Stimulated activated CD8-positive, alpha-beta memory T cell treated with anti-CD3 and anti-CD28 coated beads, Interleukin-12 subunit alpha, Interleukin-12 subunit beta, amount 100 ng/mL, for 4 hours (primary cell): ENCODE results near the gene COL6A5.
"Not testable (repeated sequence)": the region's sequence is repeated elsewhere in the genome, so short reads cannot be mapped to it uniquely, and the experiment has no call there.

ENCODE experiments used
- DNase-seq: peaks from one replicate; pipeline ENCODE4 v3.0.0-alpha.2; 2020; ENCODE audit warnings: low read depth

The COL6A5 gene

DNA sequence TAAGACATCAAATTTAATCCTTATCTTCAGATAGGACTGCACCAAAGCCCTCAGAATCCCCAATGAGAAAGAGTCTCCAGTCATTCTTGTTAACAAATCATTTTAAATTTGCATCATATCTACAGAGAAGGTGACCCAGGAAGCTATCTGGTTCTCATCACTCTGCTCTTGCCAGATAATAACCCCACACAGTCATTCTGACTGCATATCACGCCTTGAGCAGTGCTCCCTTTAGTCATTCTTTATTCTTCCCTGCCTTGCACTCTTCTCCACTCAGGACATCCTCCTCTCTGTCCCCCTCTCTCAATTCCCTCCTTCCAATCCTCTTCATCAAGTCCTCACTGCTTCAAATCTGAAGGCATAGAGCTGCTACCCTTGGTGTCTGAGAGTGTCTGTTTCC is 87.8 kb downstream of the COL6A5 start:
- no peak for DNase-seq

DNA sequence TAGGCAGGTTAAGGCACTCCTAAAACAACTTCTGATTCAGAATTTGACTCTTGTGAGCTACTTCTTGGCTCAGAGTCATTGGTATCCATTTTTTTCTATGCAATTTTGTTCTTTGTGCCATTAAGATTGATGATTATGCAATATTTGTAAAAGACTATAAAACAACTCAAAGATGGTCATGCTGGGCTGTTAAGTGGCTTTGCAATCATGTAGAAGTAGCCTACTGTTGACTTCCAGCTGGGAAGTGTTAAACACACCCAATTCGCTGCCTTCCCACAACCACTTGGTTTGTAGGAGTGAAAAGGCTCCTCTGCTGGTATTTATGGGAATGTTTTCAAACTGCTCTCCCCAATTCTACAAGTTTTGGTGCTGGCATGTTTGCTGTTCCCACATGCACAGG is 96.8 kb downstream of the COL6A5 start:
- DNase-seq = no peak

DNA sequence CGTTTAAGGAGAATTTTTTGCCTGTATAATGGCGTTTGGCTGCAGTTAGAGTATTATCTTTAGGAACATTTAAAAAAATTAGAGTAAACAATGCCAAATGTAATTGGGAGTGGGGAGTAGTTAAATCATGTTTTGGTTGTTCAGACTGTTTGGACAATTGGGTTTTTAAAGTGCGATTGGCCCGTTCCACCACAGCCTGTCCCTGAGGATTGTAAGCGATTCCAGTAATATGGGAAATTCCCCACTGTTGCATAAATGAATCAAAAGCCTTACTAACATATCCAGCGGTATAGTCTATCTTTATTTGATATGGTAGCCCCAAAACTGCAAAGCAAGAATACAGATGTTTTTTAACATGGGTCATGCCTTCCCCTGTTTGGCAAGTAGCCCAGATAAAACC is 101.4 kb downstream of the COL6A5 start:
- DNase-seq = not testable (repeated sequence)

DNA sequence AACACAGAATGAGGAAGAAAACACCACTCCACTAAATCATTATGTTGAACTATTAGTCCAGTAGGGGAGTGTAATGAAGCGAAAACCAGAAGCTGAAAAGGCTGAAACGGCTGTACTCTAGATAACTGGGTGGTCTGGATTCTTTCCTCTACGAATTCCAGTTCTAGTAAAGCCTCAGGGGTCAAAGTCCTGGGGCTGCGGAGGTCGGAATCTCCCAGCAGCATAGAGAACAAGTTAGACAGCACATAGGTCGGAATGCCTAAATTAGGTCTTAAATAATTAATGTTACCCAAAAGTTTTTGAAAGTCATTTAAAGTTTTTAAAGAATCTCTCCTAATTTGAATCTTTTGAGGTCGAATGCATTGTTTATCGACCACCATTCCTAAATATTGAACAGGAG is 102.7 kb downstream of the COL6A5 start:
- not testable (repeated sequence) for DNase-seq

DNA sequence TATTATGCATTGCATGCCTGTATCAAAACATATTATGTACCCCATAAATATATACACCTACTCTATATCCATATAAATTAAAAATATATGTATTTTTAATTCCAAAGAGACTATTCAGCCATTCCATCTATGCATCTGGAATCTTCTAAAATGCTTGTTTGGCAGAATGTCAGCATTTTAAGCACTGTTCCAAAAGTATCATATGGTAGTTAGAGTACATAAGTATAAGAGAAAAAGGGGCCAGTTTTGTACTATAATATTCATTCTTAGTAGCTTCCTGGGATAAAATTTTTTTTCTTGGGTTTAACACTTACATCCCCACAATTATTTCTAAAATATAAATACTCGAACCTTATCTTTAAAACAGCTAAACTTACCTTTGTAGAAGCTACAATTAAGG is 111.1 kb downstream of the COL6A5 start:
- no peak for DNase-seq

DNA sequence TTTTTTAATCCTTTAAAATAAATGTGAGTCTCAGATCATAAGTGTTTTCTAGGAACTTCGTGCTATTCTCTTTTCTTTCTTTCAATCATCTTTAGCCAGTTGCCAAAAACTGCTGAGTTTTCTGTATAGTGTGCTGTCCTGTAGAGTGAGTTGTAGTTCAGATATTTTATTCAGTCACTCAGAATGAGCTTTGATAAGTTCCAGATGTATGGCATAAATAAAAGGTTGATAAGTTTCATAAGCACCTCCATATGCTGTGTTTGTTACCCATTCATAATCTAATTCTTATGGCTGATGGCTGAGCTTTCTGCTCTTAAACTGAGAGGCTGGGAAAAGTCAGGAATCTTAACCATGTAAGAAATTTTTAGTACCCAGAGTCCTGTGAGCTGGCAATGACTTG is 112.2 kb downstream of the COL6A5 start:
- DNase-seq = no peak

DNA sequence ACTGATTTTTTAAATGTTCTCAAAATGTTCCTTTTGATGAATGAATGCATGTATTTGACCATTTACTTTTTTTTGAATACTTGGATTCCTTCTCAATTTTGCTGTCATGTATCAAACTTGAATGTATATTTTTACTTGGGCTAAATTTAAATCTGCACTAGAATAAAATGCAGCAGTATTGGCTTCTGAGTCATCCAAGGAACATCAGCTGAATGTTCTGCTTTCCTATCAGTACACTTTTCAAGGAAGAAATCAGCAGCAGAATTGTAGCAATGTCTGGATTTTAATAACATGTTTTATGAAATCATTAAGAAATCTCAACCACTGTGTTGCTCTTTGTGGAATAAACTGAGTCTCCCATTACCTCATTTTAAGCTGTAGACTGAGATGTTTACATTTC is 114.5 kb downstream of the COL6A5 start:
- DNase-seq = no peak

DNA sequence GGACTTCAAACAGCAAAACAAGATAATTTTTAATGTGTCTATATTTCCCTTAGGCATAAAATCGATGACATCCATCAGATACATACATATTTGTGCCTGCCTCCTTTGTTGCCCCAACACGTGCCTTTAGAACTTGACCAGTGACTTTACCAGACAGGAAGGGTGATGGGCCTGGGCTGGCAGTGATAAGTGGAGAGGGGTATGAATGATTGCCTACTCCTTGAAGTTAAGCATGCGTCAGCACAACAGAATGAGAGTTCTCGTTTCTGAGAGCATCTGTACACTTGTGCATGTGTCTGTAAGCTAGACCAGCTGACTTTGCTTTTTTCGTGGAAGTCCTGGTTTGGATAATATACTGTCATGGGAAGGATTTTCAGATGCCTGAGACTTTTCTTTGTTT is 116.6 kb downstream of the COL6A5 start:
- no peak for DNase-seq

DNA sequence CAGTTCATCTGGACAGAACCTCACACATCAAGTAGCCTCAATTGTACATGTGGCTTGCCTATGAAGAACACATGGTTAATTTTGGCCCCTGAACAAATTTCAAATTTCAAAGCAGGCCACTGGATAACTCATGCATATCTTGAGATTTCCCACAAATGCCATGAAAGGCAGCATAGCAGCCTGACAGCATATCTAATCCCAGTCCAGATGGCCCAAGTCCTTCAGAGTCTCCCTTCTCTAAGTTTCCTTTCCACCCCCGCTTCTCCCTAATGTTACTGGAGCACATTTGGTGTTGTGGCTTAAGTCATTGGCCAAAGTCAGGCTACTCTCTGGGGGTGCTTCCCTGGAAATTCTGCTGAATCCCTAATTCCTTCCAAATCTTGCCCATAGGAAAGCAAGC is 117.7 kb downstream of the COL6A5 start:
- no peak for DNase-seq

DNA sequence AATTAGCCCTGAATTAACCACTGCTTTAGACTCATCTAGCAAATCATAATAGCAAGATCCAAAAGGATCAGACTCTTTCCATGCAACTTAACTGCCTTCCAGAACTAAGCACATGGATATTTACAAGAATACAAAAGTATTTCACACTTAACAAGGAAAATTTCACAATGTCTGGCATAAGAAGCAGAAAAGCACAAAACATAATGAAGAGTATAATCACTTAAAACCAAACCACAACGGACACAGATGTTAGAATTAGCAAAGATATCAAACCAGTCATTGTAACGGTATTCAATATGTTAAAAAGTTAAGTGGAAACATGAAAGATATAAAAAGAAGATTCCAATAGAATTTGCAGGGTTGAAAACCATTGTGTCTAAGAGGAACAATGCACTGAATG is 120.0 kb downstream of the COL6A5 start:
- no peak for DNase-seq

DNA sequence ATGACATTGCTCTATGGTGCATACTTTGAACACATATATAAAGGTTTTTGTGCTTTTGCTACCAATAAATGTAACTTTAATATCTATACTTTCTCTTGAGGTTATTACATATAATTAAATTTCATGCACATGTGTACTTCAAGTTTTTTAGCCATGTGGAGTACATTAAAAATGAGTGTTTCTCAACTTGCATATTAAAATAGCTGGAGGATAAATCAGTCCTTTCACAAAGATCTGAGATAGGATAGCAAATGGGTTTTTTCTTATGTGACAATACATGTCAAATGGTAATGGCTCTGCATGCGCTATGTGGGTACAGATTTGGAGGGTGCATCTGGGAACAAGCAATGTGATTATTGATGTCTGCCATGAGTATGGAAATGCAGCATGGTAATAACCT is 122.8 kb downstream of the COL6A5 start:
- no peak for DNase-seq

DNA sequence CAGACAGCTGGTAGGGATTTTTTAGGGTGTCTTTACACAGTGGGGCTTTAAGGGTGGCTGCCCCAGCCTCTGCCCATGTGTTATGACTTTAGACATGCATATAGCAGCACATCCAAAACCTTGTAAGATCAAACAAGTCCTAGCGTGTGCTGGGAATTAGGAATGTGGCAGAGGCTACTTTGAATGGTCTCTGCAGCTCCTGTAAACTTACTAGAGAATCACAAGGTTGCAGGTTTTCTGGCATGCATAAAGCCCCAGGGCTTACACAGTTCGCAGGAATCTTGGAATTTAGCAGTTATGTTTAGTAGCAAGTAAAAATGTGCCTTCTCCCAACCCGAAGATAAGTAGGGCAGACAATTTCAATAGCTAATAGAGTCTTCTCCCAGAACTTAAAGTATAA is 124.7 kb downstream of the COL6A5 start:
- DNase-seq = no peak

DNA sequence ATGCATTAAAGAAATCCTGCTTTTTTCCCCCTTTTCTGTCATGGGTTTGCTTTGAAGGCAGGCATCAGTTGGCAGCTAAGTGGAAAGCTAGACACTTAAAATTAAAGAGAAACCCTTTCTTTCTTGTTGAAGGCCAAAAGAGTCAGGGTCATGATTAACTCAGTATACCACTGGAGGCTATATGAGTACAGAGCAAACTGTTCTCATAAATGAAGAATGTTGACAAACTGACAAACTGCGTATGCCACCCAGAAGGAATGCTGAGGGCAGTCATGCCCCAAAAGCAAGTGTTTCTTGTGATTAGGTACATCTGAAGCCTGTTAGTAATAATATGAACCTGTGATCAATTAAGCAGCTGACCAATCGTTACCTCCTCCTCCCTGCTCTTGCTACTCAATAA is 127.9 kb downstream of the COL6A5 start:
- DNase-seq = no peak

DNA sequence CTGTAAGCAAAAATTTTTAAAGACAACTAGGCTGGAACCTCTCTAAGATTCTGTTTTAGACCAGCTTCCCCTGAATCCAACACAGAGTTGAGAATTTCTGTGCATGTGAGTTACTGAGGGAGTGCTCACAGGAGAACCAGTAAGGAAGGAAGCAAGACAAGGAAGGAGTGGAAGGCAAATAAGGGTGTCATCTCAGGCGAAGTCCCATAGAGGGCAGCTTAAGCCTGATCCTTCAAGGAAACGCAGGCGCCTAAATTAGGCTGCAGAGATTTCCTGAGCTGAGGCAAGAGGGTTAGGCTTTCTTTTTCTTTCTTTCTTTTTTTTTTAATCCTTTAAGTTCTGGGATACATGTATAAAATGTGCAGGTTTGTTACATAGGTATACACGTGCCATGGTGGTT is 135.3 kb downstream of the COL6A5 start:
- DNase-seq = no peak

DNA sequence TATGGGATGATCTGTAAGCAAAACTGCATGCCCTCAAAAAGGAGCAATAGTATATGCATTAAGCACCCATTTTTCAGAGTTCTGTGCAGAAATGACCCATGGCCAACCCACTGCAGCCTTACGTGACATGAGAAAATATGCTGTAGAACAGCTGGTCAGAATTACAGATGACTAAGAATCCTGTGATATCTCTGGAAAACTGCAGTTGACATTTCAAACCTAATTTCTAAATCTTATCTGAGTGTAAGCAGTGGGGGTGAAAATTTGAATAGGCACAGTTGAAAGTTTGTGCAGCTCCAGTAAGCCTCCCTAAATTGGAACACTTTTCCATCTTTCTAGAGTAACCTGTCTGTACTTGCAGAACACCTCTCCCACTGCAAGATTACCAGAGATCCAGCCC is 142.8 kb downstream of the COL6A5 start:
- no peak for DNase-seq

DNA sequence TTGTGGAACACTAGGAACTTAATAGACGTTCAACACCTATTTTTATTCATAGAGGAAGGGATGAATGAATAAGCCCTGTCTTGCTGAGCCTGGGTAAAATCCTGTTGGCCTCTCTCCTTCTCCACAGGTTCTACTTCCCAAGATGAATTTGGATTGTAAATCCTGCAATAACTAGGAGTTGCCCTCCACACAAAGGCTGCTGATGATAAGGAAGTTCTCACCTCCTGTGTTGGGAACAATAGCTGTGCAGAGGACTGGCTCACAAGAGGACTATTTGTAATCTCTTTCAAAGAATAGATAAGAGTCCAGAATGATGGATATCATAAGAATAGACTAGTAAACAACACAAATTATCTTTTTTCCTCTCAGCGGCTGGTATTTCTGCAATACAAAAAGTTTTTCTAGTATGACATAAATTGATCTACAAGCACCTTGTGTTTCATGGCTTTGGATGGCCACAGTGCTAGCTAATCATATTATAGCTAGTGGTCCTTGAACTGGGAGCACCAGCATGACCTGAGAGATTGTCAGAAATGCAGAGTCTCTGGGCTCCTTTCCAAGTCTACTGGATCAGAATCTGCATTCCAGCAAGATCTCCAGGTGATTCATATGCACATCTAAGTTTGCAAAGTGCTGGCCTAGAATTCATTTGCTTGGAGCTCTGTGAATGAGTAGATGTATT is 143.4 kb downstream of the COL6A5 start:
- DNase-seq = no peak

DNA sequence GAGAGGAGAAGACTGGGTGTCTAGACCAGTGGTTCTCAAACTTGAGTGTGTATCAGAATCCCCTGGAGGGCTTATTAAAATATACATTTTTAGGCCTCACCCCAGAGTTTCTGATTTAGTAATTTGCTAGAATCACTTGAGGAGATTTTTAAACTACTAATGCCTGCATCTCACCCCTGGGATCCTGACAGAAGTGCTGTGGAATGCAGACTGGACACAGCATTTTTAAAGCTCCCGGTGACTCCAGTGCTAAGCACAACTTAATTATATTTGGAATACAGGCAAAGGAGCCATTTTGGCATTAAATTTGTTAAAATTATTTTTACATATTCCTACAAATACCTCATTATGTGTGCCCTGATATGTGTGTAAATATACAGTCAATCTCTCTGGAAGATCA is 144.8 kb downstream of the COL6A5 start:
- no peak for DNase-seq

DNA sequence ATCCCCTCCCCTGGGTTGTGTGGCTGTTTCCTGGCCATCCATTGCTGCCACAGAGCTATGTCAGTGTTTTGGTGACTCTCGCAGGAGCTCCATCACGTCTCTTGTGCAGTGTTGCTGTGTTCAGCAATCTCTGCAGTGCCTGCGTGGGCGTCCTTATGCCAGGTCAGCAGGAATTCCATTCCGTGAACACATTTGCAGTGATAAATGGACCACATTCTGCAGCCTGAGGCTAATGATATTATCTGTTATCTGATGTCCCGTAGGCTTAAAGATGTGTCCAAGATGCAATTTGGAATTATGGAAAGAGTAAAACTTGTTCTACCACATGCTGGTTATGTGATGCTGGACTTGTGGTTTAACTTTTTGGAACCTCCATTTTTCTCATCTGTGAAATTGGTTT is 146.0 kb downstream of the COL6A5 start:
- DNase-seq = no peak

DNA sequence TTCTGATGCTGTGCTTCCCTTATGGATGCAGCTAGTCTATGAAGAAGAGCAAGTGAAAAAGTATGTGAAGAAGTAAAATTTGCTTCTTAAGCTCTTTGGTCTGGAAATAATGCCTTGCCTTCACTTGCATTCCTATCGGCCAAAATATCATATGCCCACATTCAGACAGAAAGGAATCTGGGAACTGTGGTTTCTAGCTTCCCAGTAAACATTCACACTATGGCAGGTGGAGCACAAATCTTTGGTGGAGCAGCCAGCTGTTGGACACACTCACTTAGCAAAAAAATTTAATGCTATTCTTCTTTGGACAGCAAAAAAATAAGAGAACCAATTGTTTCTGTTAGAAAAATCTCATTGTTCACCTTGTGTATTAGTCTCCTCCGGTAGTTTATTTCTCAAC is 159.2 kb downstream of the COL6A5 start:
- DNase-seq = no peak

DNA sequence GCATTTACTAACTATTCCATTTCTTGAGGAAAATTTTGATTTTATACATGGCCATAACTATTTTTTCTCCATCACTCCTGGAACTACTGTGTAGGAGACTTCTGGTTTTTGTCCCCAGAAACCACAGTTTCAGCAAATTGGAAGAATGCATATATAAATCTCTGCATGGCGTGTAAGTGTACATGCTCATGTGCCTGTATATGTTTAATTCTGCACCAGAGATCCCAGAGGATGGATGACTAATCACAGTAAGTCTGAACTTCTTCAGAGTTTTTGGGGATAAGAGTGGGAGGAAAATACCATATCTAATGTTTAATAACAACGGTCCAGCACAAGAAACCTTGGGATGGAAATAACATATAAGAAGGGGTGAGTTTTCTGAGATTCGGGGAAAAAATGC is 160.6 kb downstream of the COL6A5 start:
- DNase-seq = no peak

DNA sequence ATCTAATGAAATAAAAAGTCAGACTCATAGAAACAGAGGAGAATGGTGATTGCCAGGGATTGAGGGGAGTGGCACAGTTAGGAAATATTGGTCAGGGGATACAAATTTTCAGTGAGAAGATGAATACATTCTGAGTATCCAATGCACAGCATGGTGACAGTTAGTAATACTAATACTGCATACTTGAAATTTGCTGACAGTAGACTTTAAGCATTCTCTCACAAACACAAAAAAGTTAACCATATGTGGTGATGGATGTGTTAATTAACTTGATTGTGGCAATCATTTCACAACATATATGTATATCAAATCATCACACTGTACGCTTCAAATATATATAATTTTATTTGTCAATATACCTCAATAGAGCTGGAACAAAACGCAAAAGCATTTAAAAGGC is 162.3 kb downstream of the COL6A5 start:
- no peak for DNase-seq

DNA sequence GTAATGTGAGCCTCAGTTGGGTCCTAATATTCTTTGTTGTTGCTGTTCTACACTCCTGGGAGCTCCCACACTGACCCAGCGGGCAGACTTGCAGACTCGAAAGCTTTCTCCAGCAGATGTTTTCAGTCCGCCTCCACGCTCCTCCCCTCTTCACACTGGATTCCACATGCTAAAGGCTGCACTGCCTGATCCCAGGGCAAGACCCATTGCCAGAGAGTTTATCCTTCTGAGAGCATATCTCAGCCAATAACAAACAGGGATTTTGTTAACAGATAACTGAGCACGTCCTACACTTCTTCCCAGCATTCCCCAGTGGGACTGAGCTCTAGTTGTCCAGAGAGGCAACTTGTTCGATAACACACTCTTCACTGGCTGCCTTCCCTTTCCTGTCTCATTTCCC is 163.5 kb downstream of the COL6A5 start:
- DNase-seq = no peak

DNA sequence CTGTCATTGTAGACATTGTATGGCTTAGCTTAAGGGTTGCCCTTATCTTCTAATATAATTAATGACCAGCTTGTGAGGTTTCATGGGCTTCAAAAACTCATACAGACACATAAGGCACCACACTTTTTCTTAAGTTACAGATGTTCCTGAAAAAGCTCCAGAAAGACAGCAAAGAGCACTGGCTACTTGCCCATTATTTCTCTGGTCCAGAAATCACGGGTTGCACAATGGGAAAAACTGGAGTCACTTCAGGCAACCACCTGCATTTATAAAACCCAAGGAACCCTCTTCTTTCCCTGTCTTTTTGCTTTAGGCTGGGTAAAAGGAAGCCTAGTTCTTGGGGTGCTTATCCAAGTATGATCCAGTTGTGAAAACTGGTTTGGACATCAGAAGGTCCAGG is 169.2 kb downstream of the COL6A5 start:
- no peak for DNase-seq

DNA sequence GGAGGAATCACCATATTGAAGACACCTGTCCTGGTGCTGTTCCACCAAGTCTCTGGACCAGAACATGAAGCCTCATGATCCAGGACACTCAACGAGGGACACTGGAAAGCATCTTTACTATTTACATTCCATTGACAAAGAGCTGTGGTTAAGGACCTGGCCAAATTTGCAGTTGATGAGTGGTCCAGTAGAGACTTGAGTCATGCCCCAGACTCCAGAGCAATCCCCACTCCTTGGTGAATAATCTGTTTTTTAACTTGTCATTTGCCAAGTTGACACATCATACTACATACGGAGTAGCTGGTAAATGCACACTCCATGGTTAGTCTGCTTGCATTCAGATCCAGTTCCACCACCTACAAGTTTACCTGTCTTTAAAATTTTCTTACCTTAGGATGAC is 170.3 kb downstream of the COL6A5 start:
- DNase-seq = no peak
